ENCODE data around the gene HTRA1.

- TF ChIP-seq CTCF (IDR thresholded peaks at IDR 0.05; ENCODE audit: insufficient read depth, low read length, poor library complexity, severe bottlenecking) (no peak), EZH2phosphoT487 (conservative IDR thresholded peaks at IDR 0.05; ENCODE audit: low read length) (no peak)
These were observed 83.1 kb downstream of the HTRA1 start for GRCh38 chr10:122544493-122544892.

Data from SU-DHL-6 (cell line).